ENCODE measurements around the gene MYCT1.

The MYCT1 gene

DNA sequence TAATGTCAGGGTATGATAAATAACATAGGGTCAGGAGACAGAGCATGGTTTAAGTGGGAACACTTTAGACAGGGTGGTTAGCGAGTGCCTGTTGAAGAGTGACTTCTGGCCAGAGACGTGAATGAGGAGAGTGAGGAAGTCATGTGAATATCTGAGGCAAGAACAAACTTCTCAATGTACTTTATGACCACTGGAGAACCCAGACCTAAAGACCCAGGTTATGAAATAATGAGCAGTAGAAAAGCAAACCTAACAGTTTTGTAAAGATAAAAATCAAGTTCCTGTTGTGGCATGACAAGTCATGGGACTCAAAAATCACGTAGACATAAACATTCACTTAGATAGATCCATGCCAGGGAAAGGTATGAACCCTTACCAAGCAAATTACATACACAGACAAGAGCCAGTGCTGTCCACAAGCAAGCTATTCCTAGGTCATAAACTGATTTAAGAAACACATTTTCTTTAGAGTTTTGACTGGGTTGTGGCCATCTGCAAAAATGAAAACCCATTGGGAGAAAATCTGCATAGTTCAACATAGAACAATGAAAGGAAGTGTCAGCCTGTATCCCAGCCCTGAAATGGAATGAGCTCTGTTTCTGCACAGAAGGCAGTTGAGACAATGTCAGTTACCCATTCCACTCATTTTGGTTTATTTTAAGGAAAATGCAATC is 2.2 kb upstream of the MYCT1 start:
- TF ChIP-seq CTCF (IDR thresholded peaks at IDR 0.05; ENCODE audit: unreplicated experiment in 3 of 3) = no peak
- no peak overlapping the region for H3K4me3 Mint-ChIP-seq
- no peaks in the 10 kb centered on the region for H3K36me3 Mint-ChIP-seq (ENCODE audit: low read depth)
- H3K4me1 Mint-ChIP-seq = no peaks in the 10 kb centered on the region
- no peak overlapping the region for H3K27ac Mint-ChIP-seq
- no peaks in the 10 kb centered on the region for H3K27me3 Mint-ChIP-seq (ENCODE audit: low read depth)
- H3K9me3 Mint-ChIP-seq = no peaks in the 10 kb centered on the region

GRCh38 chr6:152696522-152696921 is 1.2 kb upstream of the MYCT1 start:
- H3K4me1 Mint-ChIP-seq = no peaks in the 10 kb centered on the region
- H3K36me3 Mint-ChIP-seq (ENCODE audit: low read depth) = no peaks in the 10 kb centered on the region
- no peak for TF ChIP-seq CTCF (IDR thresholded peaks at IDR 0.05; ENCODE audit: unreplicated experiment in 3 of 3)
- no peak overlapping the region for H3K27ac Mint-ChIP-seq
- no peaks in the 10 kb centered on the region for H3K27me3 Mint-ChIP-seq (ENCODE audit: low read depth)
- no peak overlapping the region for H3K4me3 Mint-ChIP-seq
- H3K9me3 Mint-ChIP-seq = no peaks in the 10 kb centered on the region

- no peaks in the 10 kb centered on the region for H3K36me3 Mint-ChIP-seq (ENCODE audit: low read depth)
- no peaks in the 10 kb centered on the region for H3K27me3 Mint-ChIP-seq (ENCODE audit: low read depth)
- no peak overlapping the region for H3K27ac Mint-ChIP-seq
- H3K4me1 Mint-ChIP-seq = no peaks in the 10 kb centered on the region
- H3K4me3 Mint-ChIP-seq = peak overlapping the region in 1 of 3 experiments; percentile 29
- no peaks in the 10 kb centered on the region for H3K9me3 Mint-ChIP-seq
- TF ChIP-seq CTCF (IDR thresholded peaks at IDR 0.05; ENCODE audit: unreplicated experiment in 3 of 3) = no peak
Measured at GRCh38 chr6:152698692-152699091, 995 bp downstream of the MYCT1 start.

GRCh38 chr6:152700427-152700826 is 2.7 kb downstream of the MYCT1 start:
- H3K36me3 Mint-ChIP-seq (ENCODE audit: low read depth) = no peaks in the 10 kb centered on the region
- no peaks in the 10 kb centered on the region for H3K9me3 Mint-ChIP-seq
- no peaks in the 10 kb centered on the region for H3K27me3 Mint-ChIP-seq (ENCODE audit: low read depth)
- H3K27ac Mint-ChIP-seq = no peak overlapping the region
- no peak overlapping the region for H3K4me3 Mint-ChIP-seq
- TF ChIP-seq CTCF (IDR thresholded peaks at IDR 0.05; ENCODE audit: unreplicated experiment in 3 of 3) = no peak
- no peaks in the 10 kb centered on the region for H3K4me1 Mint-ChIP-seq

GRCh38 chr6:152701081-152701862 is 3.6 kb downstream of the MYCT1 start:
- H3K27ac Mint-ChIP-seq = no peak overlapping the region
- TF ChIP-seq CTCF (IDR thresholded peaks at IDR 0.05; ENCODE audit: unreplicated experiment in 3 of 3) = no peak
- H3K27me3 Mint-ChIP-seq (ENCODE audit: low read depth) = no peaks in the 10 kb centered on the region
- no peak overlapping the region for H3K4me3 Mint-ChIP-seq
- no peaks in the 10 kb centered on the region for H3K36me3 Mint-ChIP-seq (ENCODE audit: low read depth)
- peaks cover 2% of the 10 kb centered on the region for H3K9me3 Mint-ChIP-seq
- H3K4me1 Mint-ChIP-seq = no peaks in the 10 kb centered on the region
